Left kidney (tissue), 2 donors: ENCODE data around the gene UBE4A. TPM values are rescaled to one million over a fixed set of nuclear protein-coding genes. Genes with fewer than 3 reads are reported as not detected.
"Not testable (repeated sequence)": the region's sequence is repeated elsewhere in the genome, so short reads cannot be mapped to it uniquely, and the experiment has no call there.

Source experiments
- DNase-seq: peaks from one replicate; pipeline ENCODE4 v3.0.0-alpha.2; 2013
- polyA plus RNA-seq: library from polyadenylated mRNA; unstranded; fragments of 120-200 nt; gene quantifications from one replicate; pipeline ENCODE4 v1.2.1, GENCODE V29; 2013; ENCODE audit not compliant: insufficient read length

Gene UBE4A
- polyA plus RNA-seq, 1 donor = 53.0 TPM

DNA sequence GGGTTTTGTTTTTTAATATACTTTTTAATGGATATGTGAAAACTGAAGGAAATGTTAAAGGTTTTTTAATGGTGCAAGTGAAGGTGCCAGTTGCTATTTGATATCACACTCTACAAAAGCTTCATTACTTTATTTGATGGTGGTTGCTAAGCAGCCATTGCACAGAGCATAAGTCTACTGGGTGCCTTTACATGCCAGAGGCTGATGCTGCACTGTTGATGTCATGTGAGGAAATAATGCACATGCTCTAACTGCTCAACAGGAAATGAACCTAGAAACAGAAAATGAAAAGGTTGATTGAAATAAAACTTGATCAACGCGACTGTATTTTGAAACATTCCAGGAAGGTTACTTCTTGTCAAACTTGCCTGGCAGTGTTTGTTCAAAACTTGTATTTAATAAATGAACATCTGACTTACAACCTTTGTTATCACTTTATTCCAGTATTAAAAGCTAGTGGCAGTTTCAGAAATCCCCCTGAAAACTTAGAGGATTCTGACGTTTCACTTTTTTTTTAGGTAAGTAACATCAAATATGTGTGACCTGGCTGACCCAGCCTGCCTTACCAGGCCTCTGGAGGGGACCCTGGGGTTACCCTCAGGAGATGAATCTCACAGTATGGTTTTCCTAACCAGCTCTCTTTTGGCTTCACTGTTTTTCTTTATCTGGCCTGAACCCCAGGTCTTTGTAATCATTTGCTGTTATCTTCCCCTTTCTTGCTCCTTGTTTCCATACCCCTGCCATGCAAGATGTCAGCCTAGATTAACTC, 39.6 kb downstream of the UBE4A start:
- no peak for DNase-seq

DNA sequence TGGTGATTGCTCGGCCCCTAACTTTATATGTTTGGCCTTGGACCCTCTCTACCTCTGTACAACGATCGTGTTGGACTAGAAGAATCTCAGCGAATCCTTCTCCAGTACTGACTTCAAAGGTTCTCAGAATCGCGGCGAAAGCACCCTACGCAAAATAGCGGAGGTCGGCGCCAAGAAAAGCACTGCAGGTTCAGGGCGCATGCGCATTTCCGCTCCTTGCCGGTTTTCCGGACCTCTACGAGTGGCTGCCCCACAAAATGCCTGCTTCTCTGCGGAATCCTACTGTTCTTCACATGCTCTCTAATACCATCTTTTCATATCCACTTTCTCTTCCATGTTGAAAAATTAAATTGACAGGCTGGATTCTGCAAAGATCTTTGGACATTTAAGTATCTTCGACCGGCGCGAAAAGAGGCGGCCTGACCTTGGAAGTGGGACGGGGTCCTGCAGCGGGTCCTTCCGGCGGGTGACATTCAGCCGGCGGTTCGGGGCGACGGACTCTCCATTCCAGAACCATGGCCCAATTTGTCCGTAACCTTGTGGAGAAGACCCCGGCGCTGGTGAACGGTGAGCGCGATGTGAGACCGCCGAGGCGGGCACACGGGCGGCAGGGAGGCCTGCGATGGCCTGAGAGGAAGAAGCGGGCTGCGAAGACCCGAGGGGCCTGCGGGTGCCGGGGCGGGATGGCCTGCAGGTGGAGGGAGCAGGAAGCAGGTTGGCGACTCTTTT, 41.9 kb downstream of the UBE4A start, which contains the start of gene ATP5MG:
Gene ATP5MG (plus strand): TSS at position 456 of the 729 bp plus-strand sequence. CDS start 60 bp downstream, at position 516.
- peak; percentile 94 for DNase-seq

DNA sequence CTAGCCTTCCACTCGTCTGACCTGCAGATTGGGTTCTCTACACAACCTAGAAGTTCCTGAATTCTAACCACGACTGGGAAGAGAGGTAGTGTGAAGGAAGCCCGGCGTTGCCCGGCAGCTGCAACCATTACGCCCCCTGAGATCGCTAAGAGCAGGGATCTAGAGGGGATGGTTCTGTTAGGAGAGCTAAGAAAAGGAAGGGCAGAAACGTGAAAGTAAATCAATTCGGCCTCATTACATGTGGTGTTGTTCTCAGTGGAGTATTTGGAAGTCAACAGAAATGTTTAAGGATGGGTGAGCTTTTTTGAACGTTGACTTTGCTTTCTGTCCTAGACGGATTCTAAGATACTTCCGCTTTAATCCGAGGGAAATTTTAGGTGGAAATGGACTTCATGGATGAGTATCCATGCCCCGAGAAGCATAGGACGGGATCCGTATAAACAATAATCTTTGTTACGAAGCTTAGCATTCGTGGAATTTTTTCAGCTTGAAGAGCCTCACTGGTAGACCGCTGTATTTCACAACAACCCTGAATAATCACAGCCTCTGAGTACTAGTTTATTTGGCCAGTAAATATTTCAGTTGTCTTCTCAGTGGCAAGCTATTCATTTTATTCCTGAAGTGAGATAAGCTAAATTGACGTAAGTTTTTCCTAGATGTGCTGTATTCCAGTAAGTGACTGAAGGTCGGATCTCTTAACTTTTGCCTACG, 42.6 kb downstream of the UBE4A start:
- DNase-seq = no peak

DNA sequence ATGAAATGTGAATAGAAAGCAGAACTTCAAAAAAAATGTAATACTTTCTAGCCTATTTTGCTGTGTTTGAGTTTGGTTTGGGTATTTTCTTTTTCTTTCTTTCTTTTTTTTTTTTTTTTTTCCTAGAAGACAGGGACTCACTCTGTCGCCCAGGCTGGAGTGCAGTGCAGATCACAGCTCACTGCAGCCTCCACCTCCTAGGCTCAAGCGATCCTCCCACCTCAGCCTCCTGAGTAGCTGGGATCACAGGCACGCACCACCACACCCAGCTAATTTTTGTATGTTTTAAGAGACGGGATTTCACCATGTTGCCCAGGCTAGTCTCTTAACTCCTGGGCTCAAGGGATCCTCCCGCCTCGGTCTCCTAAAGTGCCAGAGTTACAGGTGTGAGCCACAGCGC, 43.2 kb downstream of the UBE4A start:
- not testable (repeated sequence) for DNase-seq

DNA sequence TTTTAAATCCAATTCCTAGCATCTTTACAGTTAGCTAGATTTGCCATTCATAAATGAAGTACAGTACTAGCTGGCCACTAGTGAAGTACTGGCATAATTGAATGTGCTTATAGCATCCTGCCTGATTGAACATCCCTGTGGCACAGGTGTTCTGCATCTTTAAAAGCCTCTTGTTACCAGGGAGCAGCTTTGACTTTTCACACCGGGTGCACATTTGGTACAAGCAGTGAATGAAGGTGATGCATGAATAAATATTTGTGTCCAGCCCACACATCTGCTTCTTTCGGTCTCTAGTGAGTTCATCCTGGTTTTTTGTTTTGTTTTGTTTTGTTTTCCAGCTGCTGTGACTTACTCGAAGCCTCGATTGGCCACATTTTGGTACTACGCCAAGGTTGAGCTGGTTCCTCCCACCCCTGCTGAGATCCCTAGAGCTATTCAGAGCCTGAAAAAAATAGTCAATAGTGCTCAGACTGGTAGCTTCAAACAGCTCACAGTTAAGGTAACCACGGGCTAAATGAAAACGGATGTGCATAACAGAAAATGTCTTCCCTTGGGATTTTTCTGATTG, 47.3 kb downstream of the UBE4A start:
- DNase-seq = no peak

DNA sequence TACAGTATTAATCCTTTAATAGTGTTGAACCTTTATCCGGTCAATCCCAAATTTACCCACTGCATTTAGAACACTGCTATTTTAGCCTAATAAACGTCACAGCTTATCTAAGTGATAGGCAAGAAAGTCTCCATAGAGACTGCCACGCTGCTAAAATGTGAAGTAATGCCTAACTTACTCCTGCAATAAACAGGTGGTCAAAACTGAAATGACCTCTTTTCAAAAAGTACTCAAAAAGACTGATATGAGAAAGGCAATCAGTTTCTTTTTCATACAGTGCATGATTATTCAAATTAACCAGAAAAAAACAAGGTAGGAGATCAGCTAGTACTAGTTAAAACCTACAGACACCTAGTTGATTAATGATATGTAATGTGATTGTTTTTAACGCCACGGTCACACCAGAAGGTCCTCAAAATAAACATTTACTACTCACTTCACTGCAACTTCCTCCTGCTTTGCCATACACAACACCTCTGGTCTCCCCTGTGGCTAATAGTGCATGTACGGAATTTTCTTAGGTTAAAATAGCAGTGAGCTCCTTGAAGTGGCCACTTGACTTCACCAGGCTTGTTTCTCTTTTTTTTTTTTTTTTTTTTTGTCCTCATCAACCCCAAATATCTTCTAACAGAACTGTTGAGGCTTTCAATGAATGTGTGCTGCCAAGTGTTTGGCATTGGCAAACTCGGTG, 50.8 kb downstream of the UBE4A start:
- DNase-seq = no peak

DNA sequence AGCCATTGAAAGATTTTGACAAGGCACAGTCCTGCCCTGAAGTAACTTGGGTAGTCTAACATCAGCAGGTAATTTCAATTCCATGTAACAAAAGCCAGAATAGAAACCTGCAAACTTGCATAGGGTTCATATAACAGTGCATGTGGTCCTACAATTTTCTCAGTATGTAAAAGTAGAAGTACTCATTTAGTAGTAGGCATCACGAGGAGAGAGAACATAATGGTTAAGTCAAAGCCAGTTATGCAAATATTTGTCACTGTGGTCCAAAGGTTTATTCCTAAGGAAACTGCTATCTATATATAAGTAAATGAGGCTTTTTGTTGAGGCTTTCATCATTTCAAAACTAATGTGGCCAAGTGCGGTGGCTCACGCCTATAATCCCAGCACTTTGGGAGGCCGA, 52.1 kb downstream of the UBE4A start:
- DNase-seq = no peak

DNA sequence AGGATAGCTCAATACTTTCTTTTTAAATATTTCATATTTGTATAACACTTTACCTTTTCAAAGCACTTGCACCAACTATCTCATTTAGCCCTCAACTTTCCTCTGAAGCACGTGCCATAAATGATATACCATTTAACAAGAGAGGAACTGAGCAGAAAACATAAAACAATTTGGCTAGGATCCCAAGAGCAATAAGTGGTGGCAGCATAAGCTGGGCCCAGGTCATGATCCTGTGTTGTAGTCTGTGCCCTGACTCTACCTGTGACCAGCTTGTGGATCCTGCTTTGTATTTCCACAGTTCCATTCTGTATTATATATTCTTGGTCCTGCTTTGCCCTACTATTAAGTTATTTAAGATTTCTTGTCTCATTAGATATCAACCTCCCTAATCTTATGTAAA, 53.5 kb downstream of the UBE4A start:
- DNase-seq = no peak

DNA sequence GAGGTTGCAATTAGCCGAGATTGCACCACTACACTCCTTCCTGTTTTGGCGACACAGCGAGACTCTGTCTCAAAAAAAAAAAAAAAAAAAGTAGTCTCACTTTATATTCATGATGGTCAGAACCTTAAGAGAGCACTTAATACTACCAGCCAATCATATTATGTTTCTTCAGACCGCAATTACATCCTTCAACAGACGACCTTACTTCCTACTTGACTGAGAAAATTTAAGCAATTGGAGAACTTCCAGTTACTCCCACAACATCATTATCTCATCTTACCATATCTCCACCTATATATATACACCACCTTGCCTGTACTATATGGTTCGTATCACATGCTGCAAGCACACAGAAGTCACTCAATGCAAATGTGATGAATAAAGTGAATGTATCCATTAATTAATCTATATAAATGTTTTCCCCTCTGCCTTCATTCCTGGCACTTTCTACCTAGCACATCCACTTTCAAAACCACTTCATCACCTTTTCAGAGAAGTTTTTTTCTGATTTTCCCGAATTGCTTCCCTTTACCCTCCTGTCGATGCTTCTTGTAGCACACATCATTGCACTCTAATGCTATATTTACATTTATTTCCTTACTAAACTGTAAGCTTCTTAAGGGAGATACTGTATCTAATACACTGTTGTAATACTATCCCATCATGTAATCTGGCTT, 55.8 kb downstream of the UBE4A start:
- DNase-seq = no peak

DNA sequence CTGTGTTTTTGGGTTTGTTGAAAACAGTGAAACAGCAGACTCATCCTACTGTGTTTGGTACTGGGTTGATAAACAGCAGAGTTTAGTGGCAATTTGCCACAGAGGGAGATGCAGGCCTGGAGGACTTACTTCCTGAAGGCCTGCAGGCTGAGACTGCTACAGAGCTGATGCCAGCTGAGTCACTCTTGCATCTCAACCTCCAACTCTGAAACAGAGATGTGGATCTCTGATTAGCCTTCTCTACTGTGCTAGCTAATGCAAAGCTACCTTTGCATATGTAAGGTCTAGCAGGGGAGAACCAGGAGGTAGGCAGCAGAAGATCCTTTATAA, 56.3 kb downstream of the UBE4A start:
- DNase-seq = no peak

DNA sequence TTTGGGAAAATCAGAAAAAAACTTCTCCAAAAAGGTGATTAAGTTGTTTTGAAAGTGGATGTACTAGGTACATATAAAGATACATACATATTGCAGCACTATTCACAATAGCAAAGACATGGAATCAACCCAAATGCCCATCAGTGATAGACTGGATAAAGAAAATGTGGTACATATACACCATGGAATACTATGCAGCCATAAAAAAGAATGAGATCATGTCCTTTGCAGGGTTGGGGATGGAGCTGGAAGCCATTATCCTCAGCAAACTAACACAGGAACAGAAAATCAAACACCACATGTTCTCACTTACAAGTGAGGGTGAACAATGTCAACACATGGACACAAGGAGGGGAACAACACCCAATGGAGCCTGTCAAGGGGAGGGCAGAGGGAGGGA, 57.5 kb downstream of the UBE4A start:
- not testable (repeated sequence) for DNase-seq

DNA sequence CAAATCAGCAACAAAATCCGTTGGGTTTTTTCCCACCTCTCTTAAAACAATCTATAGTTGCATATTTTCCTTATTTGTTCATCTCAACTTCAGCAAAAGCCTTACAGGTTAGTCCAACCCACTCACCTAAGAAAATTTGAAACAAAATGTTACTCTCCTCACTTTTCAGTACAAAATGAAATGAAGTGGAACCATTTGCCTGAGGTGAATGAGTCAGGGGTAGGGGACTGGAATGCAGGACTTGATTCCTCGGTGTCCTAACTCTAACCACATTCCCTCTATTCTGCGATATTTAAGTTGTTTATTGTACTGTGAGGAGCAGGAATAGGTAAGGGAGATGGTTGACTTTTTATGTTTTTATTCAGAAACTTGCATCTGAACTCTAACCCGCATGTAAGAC, 58.4 kb downstream of the UBE4A start:
- no peak for DNase-seq

DNA sequence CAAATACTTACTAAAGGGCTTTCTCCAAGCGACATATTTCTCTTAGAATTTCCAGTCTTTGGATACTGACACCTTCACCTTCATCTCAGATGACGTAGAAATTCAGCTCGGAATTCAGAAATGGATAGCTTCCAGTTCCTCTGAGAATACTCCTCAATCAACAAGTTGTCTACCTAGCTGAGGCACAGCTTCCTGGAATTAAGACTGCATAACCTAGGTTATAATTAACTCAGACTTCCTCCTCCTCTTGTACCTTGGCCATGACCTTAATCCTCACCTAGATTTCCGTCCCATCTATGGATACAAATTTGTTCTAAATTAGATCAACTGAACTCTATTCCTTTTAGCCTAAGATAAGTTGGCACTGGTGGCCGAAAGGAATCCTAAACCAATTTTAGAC, 59.4 kb downstream of the UBE4A start:
- DNase-seq = no peak

DNA sequence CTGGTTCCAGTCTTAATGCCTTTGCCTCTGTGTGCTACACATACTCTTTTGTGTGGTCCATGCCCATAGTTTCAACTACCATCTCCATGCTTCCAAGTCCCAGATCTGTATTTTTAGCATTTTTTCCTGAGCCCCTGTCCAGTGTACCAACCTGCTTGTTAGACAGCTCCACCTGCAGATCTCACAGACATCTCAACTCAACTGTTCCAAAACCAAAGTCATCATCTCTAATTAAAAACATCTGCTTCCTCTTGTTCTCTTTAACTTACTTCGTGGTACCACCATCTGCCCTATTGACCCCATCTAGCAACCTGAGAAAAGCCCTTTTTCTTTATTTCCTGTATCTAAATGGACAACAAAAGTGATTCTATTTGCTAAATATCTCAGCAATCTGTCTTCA, 68.3 kb downstream of the UBE4A start:
- DNase-seq = no peak

DNA sequence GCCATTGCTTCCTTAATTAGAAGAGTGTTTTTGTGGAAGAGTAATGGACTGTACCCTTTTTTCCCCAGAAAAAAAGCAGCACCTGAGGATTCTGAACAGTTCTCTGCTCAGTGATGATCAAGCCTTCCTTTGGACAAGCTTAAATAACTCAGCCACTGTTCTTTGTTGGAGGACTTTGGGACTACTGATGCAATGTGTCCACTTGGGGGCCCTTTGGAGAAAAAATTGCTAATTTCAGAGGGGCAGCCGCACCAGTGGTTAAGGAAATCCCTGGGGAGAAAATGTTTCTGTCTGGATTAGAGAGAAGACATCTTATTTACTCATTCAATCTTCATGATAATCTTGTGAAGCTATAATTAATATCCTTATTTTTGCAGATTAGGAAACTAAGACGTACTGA, 71.6 kb downstream of the UBE4A start:
- DNase-seq = no peak

DNA sequence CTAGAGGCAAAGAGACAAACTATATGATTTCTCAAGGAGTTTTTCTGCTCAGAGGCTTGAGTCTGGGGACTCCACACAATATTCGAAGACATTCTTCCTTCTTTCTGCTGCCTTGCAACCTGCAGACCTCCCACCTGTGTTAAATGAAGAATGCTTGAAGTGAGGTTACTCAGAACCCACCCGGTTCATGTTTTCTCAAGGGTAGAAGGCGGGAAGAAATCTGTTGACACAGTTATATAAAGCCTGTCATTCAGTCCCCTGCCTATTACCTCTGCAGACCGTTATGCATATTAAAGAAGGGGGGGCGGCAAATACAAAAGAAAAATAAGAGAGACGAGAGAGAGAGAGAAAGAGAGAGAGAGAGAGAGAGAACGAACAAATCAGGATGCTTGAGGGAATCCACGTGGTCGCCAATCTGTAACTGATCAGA, 74.7 kb downstream of the UBE4A start:
- no peak for DNase-seq

DNA sequence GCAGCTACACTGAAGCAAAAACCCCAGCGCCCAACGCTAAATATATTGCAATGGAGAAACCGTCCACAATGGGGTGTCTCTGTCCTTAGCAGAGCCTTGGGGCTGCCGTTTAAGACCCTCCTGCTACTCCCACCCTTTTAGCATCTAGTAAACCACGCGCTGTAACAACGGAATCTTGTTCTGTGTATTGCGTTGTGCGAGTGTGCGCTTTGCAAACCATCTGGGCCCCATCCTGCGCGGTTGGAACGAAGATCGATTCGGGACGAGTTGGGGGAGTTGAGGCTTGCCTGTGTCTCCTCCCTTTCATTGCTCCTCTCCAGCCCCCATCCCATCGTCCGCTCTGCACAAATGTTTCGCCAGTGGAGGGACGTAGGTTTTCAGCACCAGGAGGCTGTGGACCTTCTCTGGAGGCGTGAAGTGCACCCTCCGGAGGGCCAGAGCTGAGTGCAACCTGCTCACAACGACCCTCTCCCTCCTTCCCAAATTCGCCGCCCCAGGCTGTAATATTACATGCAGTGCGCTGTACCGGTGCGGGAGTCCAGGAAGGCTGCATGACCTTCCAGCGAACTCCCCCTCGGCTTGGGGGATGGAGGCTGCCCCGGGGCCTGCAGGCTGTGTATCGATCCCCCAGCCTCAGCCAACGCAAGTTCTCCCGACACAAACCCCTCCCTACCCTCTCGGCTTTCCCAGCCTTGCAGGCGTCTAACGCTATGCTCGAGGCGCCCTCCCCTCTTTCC, 75.3 kb downstream of the UBE4A start:
- peak; percentile 47 for DNase-seq

DNA sequence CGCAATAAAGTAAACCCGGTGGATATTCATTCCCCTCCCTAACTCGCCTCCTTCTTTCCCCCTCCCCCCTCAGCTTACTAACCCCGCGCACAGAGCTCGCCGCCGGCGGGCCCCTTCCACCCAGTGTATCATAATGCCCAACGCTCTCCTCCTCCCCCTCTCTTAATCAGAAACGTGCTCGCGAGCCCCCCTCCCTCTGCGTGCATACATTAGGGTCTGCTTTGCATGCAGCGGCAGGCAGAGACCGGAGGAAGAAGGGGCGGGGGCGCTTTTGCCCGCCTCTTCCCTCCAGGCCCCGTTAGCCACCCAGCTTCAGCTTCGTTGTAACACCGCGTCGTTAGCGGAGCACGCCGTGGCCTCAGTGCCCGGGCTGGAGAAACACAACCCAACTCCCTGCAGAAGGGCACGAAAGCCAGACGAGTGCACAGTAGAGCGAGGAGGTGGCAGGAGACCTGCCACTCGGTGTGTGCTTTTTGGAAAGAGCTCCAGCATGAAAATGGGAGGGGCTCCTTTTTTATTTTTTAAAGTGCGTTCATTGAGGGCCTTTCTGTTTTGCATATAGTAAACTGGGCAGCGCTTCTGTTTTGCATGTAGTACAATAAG, 76.0 kb downstream of the UBE4A start:
- peak; percentile 59 for DNase-seq

DNA sequence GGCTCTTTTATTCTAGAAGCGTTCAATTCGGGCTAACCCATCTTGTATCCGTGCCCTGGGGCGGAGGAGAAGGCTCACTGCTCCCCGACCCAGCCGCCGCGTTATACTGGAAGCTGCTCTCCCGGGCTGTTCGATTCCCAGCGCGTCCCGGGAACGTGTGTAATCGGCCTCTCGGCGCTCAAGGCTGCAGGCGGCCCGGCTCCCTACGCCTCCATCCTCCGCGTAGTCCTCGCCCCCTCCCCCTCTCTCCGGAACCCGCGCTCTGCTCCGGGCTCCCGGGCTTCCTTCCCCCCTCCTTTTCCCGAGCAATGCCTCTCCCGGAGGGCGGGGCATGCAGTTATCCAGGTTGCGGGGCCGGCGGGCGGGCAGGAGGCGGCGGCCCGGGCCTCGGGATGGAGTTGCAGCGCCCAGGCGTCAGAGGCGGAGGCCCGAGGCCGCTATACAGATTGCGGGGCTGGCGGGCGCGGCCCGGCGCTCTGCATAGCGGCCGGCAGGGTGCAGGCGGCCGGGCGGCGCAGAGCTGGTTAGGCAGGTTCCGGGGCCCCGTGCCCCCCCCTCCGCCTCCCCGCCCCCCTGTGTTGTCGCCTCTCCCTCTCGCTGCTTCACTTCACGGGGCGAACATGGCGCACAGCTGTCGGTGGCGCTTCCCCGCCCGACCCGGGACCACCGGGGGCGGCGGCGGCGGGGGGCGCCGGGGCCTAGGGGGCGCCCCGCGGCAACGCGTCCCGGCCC, 76.7 kb downstream of the UBE4A start, which contains the start of gene KMT2A:
Gene KMT2A (plus strand): TSS at position 600 of the 732 bp plus-strand sequence. CDS start 21 bp downstream, at position 621.
- DNase-seq = peak; percentile 98
